Mesenchymal stem cell (in vitro differentiated cells and primary cell): ENCODE data around the gene MYL4.
"Not testable (repeated sequence)": the region's sequence is repeated elsewhere in the genome, so short reads cannot be mapped to it uniquely, and the experiment has no call there.

ENCODE experiments used
- DNase-seq: peaks from one replicate; pipeline ENCODE4 v3.0.0-alpha.2; 2013
- H2AFZ ChIP-seq: one replicate; pipeline ENCODE4 v1.6.1; 2013; ENCODE audit warnings: low read depth, mild to moderate bottlenecking, control low read depth, inconsistent platforms, low read length, moderate library complexity
- H2AK5ac ChIP-seq: 2 replicates; pipeline ENCODE4 v1.6.1; 2013; ENCODE audit warnings: low read length, moderate library complexity, mild to moderate bottlenecking, inconsistent platforms; ENCODE audit not compliant: severe bottlenecking
- H2BK120ac ChIP-seq: one replicate; pipeline ENCODE4 v1.6.1; 2013; ENCODE audit warnings: low read depth, mild to moderate bottlenecking, inconsistent platforms, low read length, moderate library complexity
- H2BK12ac ChIP-seq, 2 experiments: one replicate each; pipeline ENCODE4 v1.6.1; 2013; ENCODE audit warnings: inconsistent platforms in 2 of 2, low read length in 2 of 2, mild to moderate bottlenecking in 2 of 2, moderate library complexity in 2 of 2, control low read depth in 1 of 2
- H2BK15ac ChIP-seq: one replicate; pipeline ENCODE4 v1.6.1; 2013; ENCODE audit warnings: mild to moderate bottlenecking, low read depth, inconsistent platforms; ENCODE audit not compliant: poor library complexity, severe bottlenecking
- H2BK5ac ChIP-seq: 2 replicates; pipeline ENCODE4 v1.6.1; 2013; ENCODE audit warnings: low read depth, mild to moderate bottlenecking, low read length, control low read depth, inconsistent platforms; ENCODE audit not compliant: poor library complexity, severe bottlenecking
- H3K14ac ChIP-seq, 2 experiments: one replicate each; pipeline ENCODE4 v1.6.1; 2013; ENCODE audit warnings: inconsistent platforms in 2 of 2, low read length in 2 of 2, control low read depth in 1 of 2, mild to moderate bottlenecking in 1 of 2, moderate library complexity in 1 of 2
- H3K18ac ChIP-seq, 2 experiments: one replicate each; pipeline ENCODE4 v1.6.1; 2013; ENCODE audit warnings: inconsistent platforms in 2 of 2, low read length in 2 of 2, control low read depth in 1 of 2, low read depth in 1 of 2, mild to moderate bottlenecking in 1 of 2
- H3K23ac ChIP-seq, 2 experiments: one replicate each; pipeline ENCODE4 v1.6.1; 2013; ENCODE audit warnings: inconsistent platforms in 2 of 2, low read length in 2 of 2, mild to moderate bottlenecking in 2 of 2, moderate library complexity in 2 of 2, control low read depth in 1 of 2
- H3K27ac ChIP-seq: 2 replicates; pipeline ENCODE4 v1.5.1; 2013; ENCODE audit warnings: mild to moderate bottlenecking, moderate library complexity, low read length, control low read depth, inconsistent platforms; ENCODE audit not compliant: poor library complexity, severe bottlenecking
- H3K27me3 ChIP-seq, 2 experiments: 2 replicates each; pipeline versions ENCODE4 v1.6.1 to v1.7.0; 2013; ENCODE audit warnings: low read length in 2 of 2, mild to moderate bottlenecking in 2 of 2, moderate library complexity in 2 of 2, control low read depth in 1 of 2, inconsistent platforms in 1 of 2; ENCODE audit not compliant: control insufficient read depth in 1 of 2, insufficient read depth in 1 of 2
- H3K36me3 ChIP-seq, 2 experiments: 2 replicates each; pipeline versions ENCODE4 v1.6.1 to v1.7.0; 2013; ENCODE audit warnings: low read length in 2 of 2, control low read depth in 1 of 2, inconsistent platforms in 1 of 2, low read depth in 1 of 2, mild to moderate bottlenecking in 1 of 2; ENCODE audit not compliant: insufficient read depth in 2 of 2, control insufficient read depth in 1 of 2
- H3K4ac ChIP-seq, 2 experiments: one replicate each; pipeline ENCODE4 v1.6.1; 2013; ENCODE audit warnings: inconsistent platforms in 2 of 2, low read length in 2 of 2, mild to moderate bottlenecking in 2 of 2, moderate library complexity in 2 of 2, control low read depth in 1 of 2, low read depth in 1 of 2
- H3K4me1 ChIP-seq: 2 replicates; pipeline ENCODE4 v1.6.1; 2013; ENCODE audit warnings: low read depth, low read length, control low read depth; ENCODE audit not compliant: control insufficient read depth, insufficient read depth
- H3K4me2 ChIP-seq: 2 replicates; pipeline ENCODE4 v1.6.1; 2013; ENCODE audit warnings: low read length, mild to moderate bottlenecking, inconsistent platforms; ENCODE audit not compliant: poor library complexity, severe bottlenecking
- H3K4me3 ChIP-seq, 2 experiments: 2 replicates each; pipeline versions ENCODE4 v1.5.1 to v1.7.0; 2013; ENCODE audit warnings: low read length in 2 of 2, mild to moderate bottlenecking in 2 of 2, control low read depth in 1 of 2, low read depth in 1 of 2; ENCODE audit not compliant: insufficient read depth in 1 of 2
- H3K79me1 ChIP-seq: replicated peaks from 2 replicates; pipeline ENCODE4 v1.6.1; 2013; ENCODE audit warnings: mild to moderate bottlenecking, control low read depth, low read length, inconsistent platforms; ENCODE audit not compliant: poor library complexity, severe bottlenecking
- H3K9ac ChIP-seq: 2 replicates; pipeline ENCODE4 v1.7.0; 2013; ENCODE audit warnings: mild to moderate bottlenecking, low read length, moderate library complexity
- H3K9me3 ChIP-seq: 2 replicates; pipeline ENCODE4 v1.7.0; 2013; ENCODE audit warnings: mild to moderate bottlenecking, low read length; ENCODE audit not compliant: control insufficient read depth
- H4K8ac ChIP-seq: one replicate; pipeline ENCODE4 v1.6.1; 2013; ENCODE audit warnings: inconsistent platforms, mild to moderate bottlenecking, low read length, moderate library complexity
- H4K91ac ChIP-seq: one replicate; pipeline ENCODE4 v1.6.1; 2013; ENCODE audit warnings: mild to moderate bottlenecking, low read length, inconsistent platforms
- WGBS: methylation state at CpG from one replicate; pipeline ENCODE4 v1.1.7; 2013; ENCODE audit warnings: mixed read lengths; 5-methylcytosine and 5-hydroxymethylcytosine counted together

The MYL4 gene

GRCh38 chr17:47174823-47175222 lies 34.3 kb upstream of the MYL4 start:
- not testable (repeated sequence) for H3K14ac ChIP-seq, H2BK15ac ChIP-seq, H4K8ac ChIP-seq, H3K27me3 ChIP-seq, H4K91ac ChIP-seq, H3K4me1 ChIP-seq, H3K9ac ChIP-seq, H3K4me2 ChIP-seq, H3K79me1 ChIP-seq, H2BK5ac ChIP-seq, H2AK5ac ChIP-seq, H3K18ac ChIP-seq, H2BK120ac ChIP-seq, H3K4ac ChIP-seq, DNase-seq, H3K27ac ChIP-seq, H3K4me3 ChIP-seq, H2BK12ac ChIP-seq, H3K9me3 ChIP-seq, H2AFZ ChIP-seq, H3K23ac ChIP-seq
- 98% methylated on average over 8 of the region's 8 CpGs for WGBS
- H3K36me3 ChIP-seq, result peaks cover 21 to 92% of the 10 kb centered on the region in 2 experiments

- Histone ChIP-seq H3K79me1 (peaks cover 2% of the 10 kb centered on the region), H3K9me3 (no peaks in the 10 kb centered on the region), H4K8ac (no peak overlapping the region), H3K9ac (no peak overlapping the region), H3K36me3 (peaks cover 21 to 92% of the 10 kb centered on the region in 2 experiments), H4K91ac (no peak overlapping the region), H3K23ac (no peak overlapping the region), H2BK120ac (no peak overlapping the region), H3K14ac (no peak overlapping the region), H3K4me2 (no peak overlapping the region), H3K4me1 (no peaks in the 10 kb centered on the region), H3K27ac (no peak overlapping the region), H2AK5ac (no peak overlapping the region), H2BK15ac (no peak overlapping the region), H3K4ac (no peak overlapping the region), H2BK5ac (no peak overlapping the region), H2BK12ac (no peak overlapping the region), H3K4me3 (no peak overlapping the region), H2AFZ (no peak overlapping the region), H3K27me3 (no peaks in the 10 kb centered on the region), H3K18ac (no peak overlapping the region)
- no peak for DNase-seq
- 88% methylated on average over 2 of the region's 2 CpGs for WGBS
Measured at GRCh38 chr17:47176389-47176826, 32.7 kb upstream of the MYL4 start.

- H3K27ac ChIP-seq, result no peak overlapping the region
- no peak overlapping the region for H2BK15ac ChIP-seq
- no peak for DNase-seq
- no peak overlapping the region for H4K91ac ChIP-seq
- H3K9ac ChIP-seq, result no peak overlapping the region
- H2AK5ac ChIP-seq, result no peak overlapping the region
- no peak overlapping the region for H3K4me3 ChIP-seq
- H2BK5ac ChIP-seq, result no peak overlapping the region
- no peaks in the 10 kb centered on the region for H3K4me1 ChIP-seq
- no peak overlapping the region for H2AFZ ChIP-seq
- no peak overlapping the region for H3K14ac ChIP-seq
- no peak overlapping the region for H3K4me2 ChIP-seq
- WGBS, result over 99% methylated on average over 6 of the region's 7 CpGs
- no peaks in the 10 kb centered on the region for H3K27me3 ChIP-seq
- H3K23ac ChIP-seq, result no peak overlapping the region
- H2BK120ac ChIP-seq, result no peak overlapping the region
- no peak overlapping the region for H3K18ac ChIP-seq
- peaks cover 21 to 86% of the 10 kb centered on the region in 2 experiments for H3K36me3 ChIP-seq
- no peak overlapping the region for H3K4ac ChIP-seq
- peaks cover 2% of the 10 kb centered on the region for H3K79me1 ChIP-seq
- no peak overlapping the region for H4K8ac ChIP-seq
- H2BK12ac ChIP-seq, result no peak overlapping the region
- no peaks in the 10 kb centered on the region for H3K9me3 ChIP-seq
Measured at GRCh38 chr17:47177261-47177660, 31.9 kb upstream of the MYL4 start.

GRCh38 chr17:47179141-47179540 lies 30.0 kb upstream of the MYL4 start:
- Histone ChIP-seq H2AK5ac (no peak overlapping the region), H2BK5ac (no peak overlapping the region), H3K23ac (no peak overlapping the region), H3K9ac (no peak overlapping the region), H2BK15ac (no peak overlapping the region), H3K9me3 (no peaks in the 10 kb centered on the region), H2BK12ac (no peak overlapping the region), H4K8ac (no peak overlapping the region), H2AFZ (no peak overlapping the region), H3K4me1 (no peaks in the 10 kb centered on the region), H3K4ac (no peak overlapping the region), H3K36me3 (peaks cover 18 to 78% of the 10 kb centered on the region in 2 experiments), H3K79me1 (peaks cover 2% of the 10 kb centered on the region), H2BK120ac (no peak overlapping the region), H3K27ac (no peak overlapping the region), H3K4me2 (no peak overlapping the region), H3K4me3 (no peak overlapping the region), H3K18ac (no peak overlapping the region), H3K27me3 (no peaks in the 10 kb centered on the region), H4K91ac (no peak overlapping the region), H3K14ac (no peak overlapping the region)
- 93% methylated on average over 2 of the region's 3 CpGs for WGBS
- DNase-seq, result no peak
